ENCODE data around the gene ITIH4. TPM values are rescaled to one million over a fixed set of nuclear protein-coding genes. Genes with fewer than 3 reads are reported as not detected.

The ITIH4 gene
- total RNA-seq, 2 donors from 2014 or later, result 6.0 to 6.2 TPM

DNA sequence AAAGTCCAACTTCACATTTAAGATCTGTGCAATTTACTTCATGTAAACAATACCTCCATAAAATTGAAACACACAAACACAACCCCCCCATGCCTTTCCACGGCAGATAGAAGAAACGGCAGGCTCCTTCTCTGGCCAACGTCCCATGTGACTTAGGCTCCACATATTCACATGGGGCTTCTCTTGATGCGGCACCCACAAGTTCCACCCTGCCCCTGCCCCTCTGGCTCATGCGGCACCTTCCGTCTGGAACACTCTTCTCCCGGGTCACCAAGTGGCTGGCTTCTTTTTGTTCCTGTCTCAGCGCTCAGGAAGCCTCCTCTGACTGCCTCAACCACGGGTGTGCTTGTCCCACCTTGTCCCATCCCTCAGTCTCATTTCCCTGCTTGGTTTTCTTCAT lies 41.3 kb upstream of the ITIH4 start:
- Mint-ChIP-seq H3K4me1 (peaks cover 17% of the 10 kb centered on the region), H3K27ac (no peak overlapping the region), H3K27me3 (ENCODE audit: insufficient read depth) (no peaks in the 10 kb centered on the region), H3K4me3 (no peak overlapping the region), H3K9me3 (no peaks in the 10 kb centered on the region), H3K36me3 (ENCODE audit: low read depth) (no peaks in the 10 kb centered on the region)
- no peak for TF ChIP-seq CTCF (conservative IDR thresholded peaks at IDR 0.05)
- no peak for DNase-seq
- Histone ChIP-seq H3K36me3 (ENCODE audit: control insufficient read depth, insufficient read depth, low read length) (no peaks in the 10 kb centered on the region), H3K4me3 (ENCODE audit: low read length) (no peak overlapping the region), H3K27me3 (ENCODE audit: control insufficient read depth, insufficient read depth, low read length, poor library complexity, severe bottlenecking) (no peaks in the 10 kb centered on the region), H3K9ac (ENCODE audit: extremely low read depth, low read length, poor library complexity, severe bottlenecking) (no peak overlapping the region), H3K9me3 (ENCODE audit: control insufficient read depth, low read length) (no peaks in the 10 kb centered on the region), H3K4me1 (ENCODE audit: control insufficient read depth, insufficient read depth, low read length) (no peaks in the 10 kb centered on the region), H3K27ac (ENCODE audit: low read depth, low read length) (no peak overlapping the region)
- 82 to 88% methylated on average over 8 to 9 of the region's 9 CpGs for WGBS, 2 experiments (ENCODE audit: insufficient coverage in 1 of 2, insufficient read length in 1 of 2)

- Mint-ChIP-seq H3K4me3 (no peak overlapping the region), H3K27ac (no peak overlapping the region), H3K9me3 (peaks cover 9% of the 10 kb centered on the region), H3K36me3 (ENCODE audit: low read depth) (peaks cover 11% of the 10 kb centered on the region), H3K27me3 (ENCODE audit: insufficient read depth) (no peaks in the 10 kb centered on the region), H3K4me1 (peaks cover 12% of the 10 kb centered on the region)
- no peaks in the 10 kb centered on the region for H3K9me3 ChIP-seq (ENCODE audit: control insufficient read depth, low read length)
- WGBS, 2 experiments (ENCODE audit: insufficient coverage in 1 of 2, insufficient read length in 1 of 2), result 94 to 96% methylated on average over 8 to 10 of the region's 10 CpGs
- no peaks in the 10 kb centered on the region for H3K4me1 ChIP-seq (ENCODE audit: control insufficient read depth, insufficient read depth, low read length)
- H3K4me3 ChIP-seq (ENCODE audit: low read length), result no peak overlapping the region
- DNase-seq, result no peak
- H3K27me3 ChIP-seq (ENCODE audit: control insufficient read depth, insufficient read depth, low read length, poor library complexity, severe bottlenecking), result no peaks in the 10 kb centered on the region
- no peaks in the 10 kb centered on the region for H3K36me3 ChIP-seq (ENCODE audit: control insufficient read depth, insufficient read depth, low read length)
- H3K9ac ChIP-seq (ENCODE audit: extremely low read depth, low read length, poor library complexity, severe bottlenecking), result no peak overlapping the region
- no peak overlapping the region for H3K27ac ChIP-seq (ENCODE audit: low read depth, low read length)
- no peak for TF ChIP-seq CTCF (conservative IDR thresholded peaks at IDR 0.05)
Observed at GRCh38 chr3:52870471-52870870, 40.0 kb upstream of the ITIH4 start.

GRCh38 chr3:52866427-52866826 lies 36.0 kb upstream of the ITIH4 start:
- peaks cover 30% of the 10 kb centered on the region for H3K36me3 Mint-ChIP-seq (ENCODE audit: low read depth)
- H3K4me3 ChIP-seq (ENCODE audit: low read length), result no peak overlapping the region
- H3K4me1 ChIP-seq (ENCODE audit: control insufficient read depth, insufficient read depth, low read length), result no peaks in the 10 kb centered on the region
- no peak overlapping the region for H3K4me3 Mint-ChIP-seq
- TF ChIP-seq CTCF (conservative IDR thresholded peaks at IDR 0.05), result no peak
- no peaks in the 10 kb centered on the region for H3K9me3 ChIP-seq (ENCODE audit: control insufficient read depth, low read length)
- no peak overlapping the region for H3K27ac Mint-ChIP-seq
- H3K9me3 Mint-ChIP-seq, result peaks cover 33% of the 10 kb centered on the region
- WGBS, 2 experiments (ENCODE audit: insufficient coverage in 1 of 2, insufficient read length in 1 of 2), result 94 to 95% methylated on average over 11 to 12 of the region's 12 CpGs
- H3K4me1 Mint-ChIP-seq, result no peaks in the 10 kb centered on the region
- H3K27ac ChIP-seq (ENCODE audit: low read depth, low read length), result no peak overlapping the region
- no peaks in the 10 kb centered on the region for H3K27me3 Mint-ChIP-seq (ENCODE audit: insufficient read depth)
- H3K9ac ChIP-seq (ENCODE audit: extremely low read depth, low read length, poor library complexity, severe bottlenecking), result no peak overlapping the region
- no peaks in the 10 kb centered on the region for H3K36me3 ChIP-seq (ENCODE audit: control insufficient read depth, insufficient read depth, low read length)
- DNase-seq, result no peak
- no peaks in the 10 kb centered on the region for H3K27me3 ChIP-seq (ENCODE audit: control insufficient read depth, insufficient read depth, low read length, poor library complexity, severe bottlenecking)
